ENCODE results near the gene PDLIM3. TPM values are rescaled to one million over a fixed set of nuclear protein-coding genes. Genes with fewer than 3 reads are reported as not detected.

Gene PDLIM3
- total RNA-seq, 1 experiment from 2014 or later = 4.8 TPM

DNA sequence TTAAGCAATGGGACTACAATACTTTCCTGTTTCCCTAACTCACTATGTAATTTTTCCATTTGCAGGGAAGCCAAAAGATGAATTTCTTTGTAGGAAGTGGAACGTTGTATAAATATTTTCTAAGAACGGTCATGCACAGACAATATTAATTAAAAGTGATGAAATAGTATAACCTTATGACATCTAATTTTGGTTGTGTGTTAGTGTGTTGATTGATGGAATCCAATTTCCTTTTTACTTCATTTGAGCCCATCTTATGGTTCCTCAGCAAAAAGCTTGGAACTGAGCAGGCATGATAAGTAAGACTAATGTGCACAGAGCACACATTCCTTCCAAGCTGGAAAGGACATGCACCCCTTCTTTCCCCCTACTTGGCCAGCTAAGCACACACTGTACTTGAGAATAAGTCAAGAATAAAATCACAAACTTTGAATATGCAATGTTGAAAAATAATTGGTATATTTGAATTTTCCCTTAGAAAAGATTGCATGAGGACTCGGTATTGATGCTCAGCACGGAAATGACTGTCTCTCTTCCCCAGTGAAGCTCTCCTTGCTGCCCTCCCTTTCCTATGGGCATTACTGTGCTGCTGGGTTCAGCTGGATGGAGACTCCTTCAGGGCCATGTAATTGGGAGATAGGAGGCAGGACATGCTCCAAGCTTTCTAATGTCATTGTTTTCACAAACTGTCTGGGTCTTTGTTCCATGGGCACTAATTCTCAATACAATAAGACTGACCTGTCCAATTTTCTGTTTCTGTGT, 19.2 kb upstream of the PDLIM3 start:
- H3K27me3 Mint-ChIP-seq (ENCODE audit: insufficient read depth, unreplicated experiment) = no peaks in the 10 kb centered on the region
- Histone ChIP-seq H3K4me1 (peaks cover 5% of the 10 kb centered on the region), H3K36me3 (ENCODE audit: control insufficient read depth, insufficient read depth, low read length) (no peaks in the 10 kb centered on the region), H3K9me3 (no peaks in the 10 kb centered on the region), H3K4me3 (ENCODE audit: low read depth, low read length) (no peak overlapping the region), H3K27me3 (replicated peaks; ENCODE audit: control insufficient read depth, insufficient read depth, low read length) (0 out of 2 replicates have a peak, but pooled peaks cover 1% of the 10 kb centered on the region)
- TF ChIP-seq, protein P1, sequence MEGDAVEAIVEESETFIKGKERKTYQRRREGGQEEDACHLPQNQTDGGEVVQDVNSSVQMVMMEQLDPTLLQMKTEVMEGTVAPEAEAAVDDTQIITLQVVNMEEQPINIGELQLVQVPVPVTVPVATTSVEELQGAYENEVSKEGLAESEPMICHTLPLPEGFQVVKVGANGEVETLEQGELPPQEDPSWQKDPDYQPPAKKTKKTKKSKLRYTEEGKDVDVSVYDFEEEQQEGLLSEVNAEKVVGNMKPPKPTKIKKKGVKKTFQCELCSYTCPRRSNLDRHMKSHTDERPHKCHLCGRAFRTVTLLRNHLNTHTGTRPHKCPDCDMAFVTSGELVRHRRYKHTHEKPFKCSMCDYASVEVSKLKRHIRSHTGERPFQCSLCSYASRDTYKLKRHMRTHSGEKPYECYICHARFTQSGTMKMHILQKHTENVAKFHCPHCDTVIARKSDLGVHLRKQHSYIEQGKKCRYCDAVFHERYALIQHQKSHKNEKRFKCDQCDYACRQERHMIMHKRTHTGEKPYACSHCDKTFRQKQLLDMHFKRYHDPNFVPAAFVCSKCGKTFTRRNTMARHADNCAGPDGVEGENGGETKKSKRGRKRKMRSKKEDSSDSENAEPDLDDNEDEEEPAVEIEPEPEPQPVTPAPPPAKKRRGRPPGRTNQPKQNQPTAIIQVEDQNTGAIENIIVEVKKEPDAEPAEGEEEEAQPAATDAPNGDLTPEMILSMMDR (IDR thresholded peaks at IDR 0.05; ENCODE audit: insufficient read depth in 1 of 2, low read depth in 1 of 2, low read length in 1 of 2, severe bottlenecking in 1 of 2, unreplicated experiment in 1 of 2) = no peak
- no peak for DNase-seq
- H3K36me3 Mint-ChIP-seq (ENCODE audit: insufficient read depth, unreplicated experiment) = no peaks in the 10 kb centered on the region
- intact Hi-C loops (cut with micrococcal nuclease; ENCODE audit: unreplicated experiment) = no loop called here
- CTCF ChIA-PET = interaction anchor here (0.7 kb wide), 1 partner anchor 54 kb away, joined by 3 read pairs; no protein-coding TSS in a partner anchor
- H3K4me3 Mint-ChIP-seq (ENCODE audit: unreplicated experiment) = no peak overlapping the region
- H3K9me3 Mint-ChIP-seq (ENCODE audit: unreplicated experiment) = peaks cover 22% of the 10 kb centered on the region
- peaks cover 9% of the 10 kb centered on the region for H3K4me1 Mint-ChIP-seq (ENCODE audit: low read depth, unreplicated experiment)
- no TSS peak for BruUV-seq (replicated peaks)
- POLR2A ChIA-PET = no interaction called here
- H3K27ac Mint-ChIP-seq (ENCODE audit: unreplicated experiment) = no peak overlapping the region

- Histone ChIP-seq H3K4me3 (ENCODE audit: low read depth, low read length) (no peak overlapping the region), H3K27me3 (replicated peaks; ENCODE audit: control insufficient read depth, insufficient read depth, low read length) (0 out of 2 replicates have a peak, but pooled peaks cover 1% of the 10 kb centered on the region), H3K9me3 (no peaks in the 10 kb centered on the region), H3K4me1 (no peaks in the 10 kb centered on the region), H3K36me3 (ENCODE audit: control insufficient read depth, insufficient read depth, low read length) (no peaks in the 10 kb centered on the region)
- no peaks in the 10 kb centered on the region for H3K27me3 Mint-ChIP-seq (ENCODE audit: insufficient read depth, unreplicated experiment)
- DNase-seq = no peak
- H3K4me3 Mint-ChIP-seq (ENCODE audit: unreplicated experiment) = no peak overlapping the region
- TF ChIP-seq, protein P1 (IDR thresholded peaks at IDR 0.05; ENCODE audit: insufficient read depth in 1 of 2, low read depth in 1 of 2, low read length in 1 of 2, severe bottlenecking in 1 of 2, unreplicated experiment in 1 of 2) = no peak
- peaks cover 10% of the 10 kb centered on the region for H3K9me3 Mint-ChIP-seq (ENCODE audit: unreplicated experiment)
- POLR2A ChIA-PET = no interaction called here
- no peaks in the 10 kb centered on the region for H3K4me1 Mint-ChIP-seq (ENCODE audit: low read depth, unreplicated experiment)
- H3K27ac Mint-ChIP-seq (ENCODE audit: unreplicated experiment) = no peak overlapping the region
- intact Hi-C loops (cut with micrococcal nuclease; ENCODE audit: unreplicated experiment) = no loop called here
- no TSS peak for BruUV-seq (replicated peaks)
- CTCF ChIA-PET = no interaction called here
- no peaks in the 10 kb centered on the region for H3K36me3 Mint-ChIP-seq (ENCODE audit: insufficient read depth, unreplicated experiment)
These were observed 16.9 kb upstream of the PDLIM3 start for GRCh38 chr4:185552254-185552653.

DNA sequence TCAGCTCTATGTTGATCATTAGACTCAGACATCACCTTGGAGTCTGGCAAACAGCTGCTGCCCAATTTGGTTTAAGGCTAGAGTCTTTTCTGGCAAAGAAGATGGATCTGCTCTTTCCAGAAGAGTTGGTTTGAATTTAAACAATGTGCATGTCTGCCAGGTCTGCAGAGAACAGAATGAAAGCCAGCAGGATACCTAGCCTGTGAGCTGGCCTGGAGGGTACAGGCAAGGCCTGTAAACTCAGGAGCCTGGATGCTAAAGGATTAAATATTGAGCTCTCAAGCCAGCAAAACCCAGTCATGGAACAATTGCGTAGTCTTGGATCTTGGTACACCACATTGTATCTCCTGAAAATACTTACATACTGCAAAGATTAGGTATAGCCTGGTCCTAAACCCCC, 15.6 kb upstream of the PDLIM3 start:
- no peak for DNase-seq
- H3K4me3 Mint-ChIP-seq (ENCODE audit: unreplicated experiment) = no peak overlapping the region
- ChIA-PET CTCF (no interaction called here), POLR2A (interaction anchor here (0.6 kb wide), 1 partner anchor 15 kb away, joined by 3 read pairs; the partner anchor contains the start of gene PDLIM3)
- H3K9me3 Mint-ChIP-seq (ENCODE audit: unreplicated experiment) = peaks cover under 1% of the 10 kb centered on the region
- no TSS peak for BruUV-seq (replicated peaks)
- no peaks in the 10 kb centered on the region for H3K4me1 Mint-ChIP-seq (ENCODE audit: low read depth, unreplicated experiment)
- H3K27me3 ChIP-seq (replicated peaks; ENCODE audit: control insufficient read depth, insufficient read depth, low read length) = 0 out of 2 replicates have a peak, but pooled peaks cover 1% of the 10 kb centered on the region
- intact Hi-C loops (cut with micrococcal nuclease; ENCODE audit: unreplicated experiment) = no loop called here
- no peaks in the 10 kb centered on the region for H3K36me3 Mint-ChIP-seq (ENCODE audit: insufficient read depth, unreplicated experiment)
- H3K9me3 ChIP-seq = no peaks in the 10 kb centered on the region
- H3K27me3 Mint-ChIP-seq (ENCODE audit: insufficient read depth, unreplicated experiment) = no peaks in the 10 kb centered on the region
- no peak overlapping the region for H3K27ac Mint-ChIP-seq (ENCODE audit: unreplicated experiment)
- TF ChIP-seq, protein P1 (IDR thresholded peaks at IDR 0.05; ENCODE audit: insufficient read depth in 1 of 2, low read depth in 1 of 2, low read length in 1 of 2, severe bottlenecking in 1 of 2, unreplicated experiment in 1 of 2) = no peak
- no peaks in the 10 kb centered on the region for H3K4me1 ChIP-seq
- H3K4me3 ChIP-seq (ENCODE audit: low read depth, low read length) = no peak overlapping the region
- no peaks in the 10 kb centered on the region for H3K36me3 ChIP-seq (ENCODE audit: control insufficient read depth, insufficient read depth, low read length)
